Measurements from ENCODE around the gene CACNB2.

The CACNB2 gene

GRCh38 chr10:18325889-18326531 lies 185.8 kb downstream of the CACNB2 start:
- Histone ChIP-seq H3K27ac (ENCODE audit: low read length) (no peak overlapping the region), H3K9me3 (ENCODE audit: control insufficient read depth, low read depth, low read length) (no peaks in the 10 kb centered on the region), H3K4me1 (ENCODE audit: control insufficient read depth, low read depth, low read length) (no peaks in the 10 kb centered on the region), H3K9ac (ENCODE audit: low read length) (no peak overlapping the region), H3K36me3 (ENCODE audit: control insufficient read depth, low read depth, low read length) (no peaks in the 10 kb centered on the region), H3K27me3 (ENCODE audit: control insufficient read depth, insufficient read depth, low read length) (no peaks in the 10 kb centered on the region), H3K4me3 (ENCODE audit: low read length) (no peak overlapping the region)

- Histone ChIP-seq H3K36me3 (ENCODE audit: control insufficient read depth, low read depth, low read length) (no peaks in the 10 kb centered on the region), H3K9ac (ENCODE audit: low read length) (no peak overlapping the region), H3K27me3 (ENCODE audit: control insufficient read depth, insufficient read depth, low read length) (no peaks in the 10 kb centered on the region), H3K4me3 (ENCODE audit: low read length) (no peak overlapping the region), H3K9me3 (ENCODE audit: control insufficient read depth, low read depth, low read length) (no peaks in the 10 kb centered on the region), H3K4me1 (ENCODE audit: control insufficient read depth, low read depth, low read length) (no peaks in the 10 kb centered on the region), H3K27ac (ENCODE audit: low read length) (no peak overlapping the region)
Measured at GRCh38 chr10:18328941-18329340, 188.7 kb downstream of the CACNB2 start.

- no peak overlapping the region for H3K27ac ChIP-seq (ENCODE audit: low read length)
- no peaks in the 10 kb centered on the region for H3K27me3 ChIP-seq (ENCODE audit: control insufficient read depth, insufficient read depth, low read length)
- H3K9ac ChIP-seq (ENCODE audit: low read length): no peak overlapping the region
- H3K4me3 ChIP-seq (ENCODE audit: low read length): no peak overlapping the region
- no peaks in the 10 kb centered on the region for H3K4me1 ChIP-seq (ENCODE audit: control insufficient read depth, low read depth, low read length)
- H3K36me3 ChIP-seq (ENCODE audit: control insufficient read depth, low read depth, low read length): no peaks in the 10 kb centered on the region
- H3K9me3 ChIP-seq (ENCODE audit: control insufficient read depth, low read depth, low read length): no peaks in the 10 kb centered on the region
Measured at GRCh38 chr10:18332048-18332447, 191.8 kb downstream of the CACNB2 start.

- Histone ChIP-seq H3K4me1 (ENCODE audit: control insufficient read depth, low read depth, low read length) (no peaks in the 10 kb centered on the region), H3K27ac (ENCODE audit: low read length) (no peak overlapping the region), H3K4me3 (ENCODE audit: low read length) (no peak overlapping the region), H3K36me3 (ENCODE audit: control insufficient read depth, low read depth, low read length) (no peaks in the 10 kb centered on the region), H3K9ac (ENCODE audit: low read length) (no peak overlapping the region), H3K27me3 (ENCODE audit: control insufficient read depth, insufficient read depth, low read length) (no peaks in the 10 kb centered on the region), H3K9me3 (ENCODE audit: control insufficient read depth, low read depth, low read length) (no peaks in the 10 kb centered on the region)
Measured at GRCh38 chr10:18332484-18332883, 192.3 kb downstream of the CACNB2 start.

GRCh38 chr10:18333621-18334020 lies 193.4 kb downstream of the CACNB2 start:
- Histone ChIP-seq H3K9ac (ENCODE audit: low read length) (no peak overlapping the region), H3K4me1 (ENCODE audit: control insufficient read depth, low read depth, low read length) (no peaks in the 10 kb centered on the region)

GRCh38 chr10:18334116-18334867 lies 194.1 kb downstream of the CACNB2 start:
- Histone ChIP-seq H3K27me3 (ENCODE audit: control insufficient read depth, insufficient read depth, low read length) (no peaks in the 10 kb centered on the region), H3K4me1 (ENCODE audit: control insufficient read depth, low read depth, low read length) (no peaks in the 10 kb centered on the region), H3K36me3 (ENCODE audit: control insufficient read depth, low read depth, low read length) (no peaks in the 10 kb centered on the region), H3K27ac (ENCODE audit: low read length) (no peak overlapping the region), H3K9ac (ENCODE audit: low read length) (no peak overlapping the region), H3K4me3 (ENCODE audit: low read length) (no peak overlapping the region), H3K9me3 (ENCODE audit: control insufficient read depth, low read depth, low read length) (no peaks in the 10 kb centered on the region)

More at GRCh38 chr10:18333621-18334020, 193.4 kb downstream of the CACNB2 start:
- Histone ChIP-seq H3K4me3 (ENCODE audit: low read length) (no peak overlapping the region), H3K27ac (ENCODE audit: low read length) (no peak overlapping the region), H3K36me3 (ENCODE audit: control insufficient read depth, low read depth, low read length) (no peaks in the 10 kb centered on the region), H3K27me3 (ENCODE audit: control insufficient read depth, insufficient read depth, low read length) (no peaks in the 10 kb centered on the region), H3K9me3 (ENCODE audit: control insufficient read depth, low read depth, low read length) (no peaks in the 10 kb centered on the region)

- no peaks in the 10 kb centered on the region for H3K36me3 ChIP-seq (ENCODE audit: control insufficient read depth, low read depth, low read length)
- H3K9ac ChIP-seq (ENCODE audit: low read length): no peak overlapping the region
- no peaks in the 10 kb centered on the region for H3K9me3 ChIP-seq (ENCODE audit: control insufficient read depth, low read depth, low read length)
- no peaks in the 10 kb centered on the region for H3K4me1 ChIP-seq (ENCODE audit: control insufficient read depth, low read depth, low read length)
- no peak overlapping the region for H3K27ac ChIP-seq (ENCODE audit: low read length)
- H3K27me3 ChIP-seq (ENCODE audit: control insufficient read depth, insufficient read depth, low read length): no peaks in the 10 kb centered on the region
- no peak overlapping the region for H3K4me3 ChIP-seq (ENCODE audit: low read length)
Measured at GRCh38 chr10:18340496-18341051, 200.3 kb downstream of the CACNB2 start.

GRCh38 chr10:18341055-18341454 lies 200.8 kb downstream of the CACNB2 start:
- Histone ChIP-seq H3K36me3 (ENCODE audit: control insufficient read depth, low read depth, low read length) (no peaks in the 10 kb centered on the region), H3K9me3 (ENCODE audit: control insufficient read depth, low read depth, low read length) (no peaks in the 10 kb centered on the region), H3K9ac (ENCODE audit: low read length) (no peak overlapping the region), H3K27me3 (ENCODE audit: control insufficient read depth, insufficient read depth, low read length) (no peaks in the 10 kb centered on the region), H3K4me3 (ENCODE audit: low read length) (no peak overlapping the region), H3K4me1 (ENCODE audit: control insufficient read depth, low read depth, low read length) (no peaks in the 10 kb centered on the region), H3K27ac (ENCODE audit: low read length) (no peak overlapping the region)

- Histone ChIP-seq H3K27me3 (ENCODE audit: control insufficient read depth, insufficient read depth, low read length) (no peaks in the 10 kb centered on the region), H3K4me3 (ENCODE audit: low read length) (no peak overlapping the region), H3K9ac (ENCODE audit: low read length) (no peak overlapping the region), H3K27ac (ENCODE audit: low read length) (no peak overlapping the region), H3K4me1 (ENCODE audit: control insufficient read depth, low read depth, low read length) (no peaks in the 10 kb centered on the region), H3K36me3 (ENCODE audit: control insufficient read depth, low read depth, low read length) (no peaks in the 10 kb centered on the region), H3K9me3 (ENCODE audit: control insufficient read depth, low read depth, low read length) (no peaks in the 10 kb centered on the region)
Measured at GRCh38 chr10:18343573-18343972, 203.3 kb downstream of the CACNB2 start.

- no peaks in the 10 kb centered on the region for H3K27me3 ChIP-seq (ENCODE audit: control insufficient read depth, insufficient read depth, low read length)
- H3K4me1 ChIP-seq (ENCODE audit: control insufficient read depth, low read depth, low read length): no peaks in the 10 kb centered on the region
- no peaks in the 10 kb centered on the region for H3K36me3 ChIP-seq (ENCODE audit: control insufficient read depth, low read depth, low read length)
- H3K9ac ChIP-seq (ENCODE audit: low read length): no peak overlapping the region
- no peak overlapping the region for H3K4me3 ChIP-seq (ENCODE audit: low read length)
- H3K9me3 ChIP-seq (ENCODE audit: control insufficient read depth, low read depth, low read length): no peaks in the 10 kb centered on the region
- no peak overlapping the region for H3K27ac ChIP-seq (ENCODE audit: low read length)
Measured at GRCh38 chr10:18345308-18345707, 205.1 kb downstream of the CACNB2 start.

GRCh38 chr10:18350340-18350739 lies 210.1 kb downstream of the CACNB2 start:
- H3K9me3 ChIP-seq (ENCODE audit: control insufficient read depth, low read depth, low read length): no peaks in the 10 kb centered on the region
- no peak overlapping the region for H3K27ac ChIP-seq (ENCODE audit: low read length)
- H3K4me1 ChIP-seq (ENCODE audit: control insufficient read depth, low read depth, low read length): no peaks in the 10 kb centered on the region
- H3K9ac ChIP-seq (ENCODE audit: low read length): no peak overlapping the region
- H3K4me3 ChIP-seq (ENCODE audit: low read length): no peak overlapping the region
- no peaks in the 10 kb centered on the region for H3K27me3 ChIP-seq (ENCODE audit: control insufficient read depth, insufficient read depth, low read length)
- H3K36me3 ChIP-seq (ENCODE audit: control insufficient read depth, low read depth, low read length): no peaks in the 10 kb centered on the region

GRCh38 chr10:18351421-18351820 lies 211.2 kb downstream of the CACNB2 start:
- Histone ChIP-seq H3K27ac (ENCODE audit: low read length) (no peak overlapping the region), H3K4me1 (ENCODE audit: control insufficient read depth, low read depth, low read length) (no peaks in the 10 kb centered on the region), H3K4me3 (ENCODE audit: low read length) (no peak overlapping the region), H3K9me3 (ENCODE audit: control insufficient read depth, low read depth, low read length) (no peaks in the 10 kb centered on the region), H3K27me3 (ENCODE audit: control insufficient read depth, insufficient read depth, low read length) (no peaks in the 10 kb centered on the region), H3K9ac (ENCODE audit: low read length) (no peak overlapping the region), H3K36me3 (ENCODE audit: control insufficient read depth, low read depth, low read length) (no peaks in the 10 kb centered on the region)
